Karpas-422 (cell line): Measurements from ENCODE around the gene DND1. TPM values are rescaled to one million over a fixed set of nuclear protein-coding genes. Genes with fewer than 3 reads are reported as not detected.
"Not testable (repeated sequence)": the region's sequence is repeated elsewhere in the genome, so short reads cannot be mapped to it uniquely, and the experiment has no call there.

Experiments used
- DNase-seq: peaks from one replicate; pipeline ENCODE4 v3.0.0-alpha.2; 2015
- H2AFZ ChIP-seq: fragments of 200-600 bp; sonication (generic); 2 replicates; pipeline ENCODE4 v1.6.1; 2014; ENCODE audit warnings: antibody characterized with exemption, low read length, mixed read lengths
- H3K27ac ChIP-seq: fragments of 200-600 bp; sonication (generic); 2 replicates; pipeline ENCODE4 v1.5.1; 2014; ENCODE audit warnings: mild to moderate bottlenecking, low read length, moderate library complexity
- H3K27me3 ChIP-seq: fragments of 200-600 bp; sonication (generic); 2 replicates; pipeline ENCODE4 v1.6.1; 2014; ENCODE audit warnings: low read length, mixed read lengths
- H3K36me3 ChIP-seq: fragments of 200-600 bp; sonication (generic); 2 replicates; pipeline ENCODE4 v1.6.1; 2014; ENCODE audit warnings: low read length, mixed read lengths; ENCODE audit not compliant: insufficient read depth
- H3K4me1 ChIP-seq: fragments of 200-600 bp; sonication (generic); 2 replicates; pipeline ENCODE4 v1.6.1; 2014; ENCODE audit warnings: mild to moderate bottlenecking, low read length, mixed read lengths
- H3K4me2 ChIP-seq: fragments of 200-600 bp; sonication (generic); 2 replicates; pipeline ENCODE4 v1.6.1; 2014; ENCODE audit warnings: low read length, low read depth, mild to moderate bottlenecking; ENCODE audit not compliant: poor library complexity, severe bottlenecking
- H3K4me3 ChIP-seq: fragments of 200-600 bp; sonication (generic); 2 replicates; pipeline ENCODE4 v1.5.1; 2014; ENCODE audit warnings: mild to moderate bottlenecking, antibody characterized with exemption, low read length, mixed read lengths
- H3K79me2 ChIP-seq: fragments of 200-600 bp; sonication (generic); 2 replicates; pipeline ENCODE4 v1.6.1; 2014; ENCODE audit warnings: mild to moderate bottlenecking, low read length, mixed read lengths
- H3K9ac ChIP-seq: fragments of 200-600 bp; sonication (generic); 2 replicates; pipeline ENCODE4 v1.6.0; 2014; ENCODE audit warnings: low read length
- H3K9me2 ChIP-seq: fragments of 200-600 bp; sonication (generic), shearing (Covaris generic); replicated peaks from 2 replicates; pipeline ENCODE4 v1.6.0; 2014; ENCODE audit warnings: mild to moderate bottlenecking, low read length, moderate library complexity; ENCODE audit not compliant: insufficient read depth
- H3K9me3 ChIP-seq: fragments of 300-700, 200-600 bp; sonication (generic); 2 replicates; pipeline ENCODE4 v1.6.1; 2014; ENCODE audit warnings: low read length, mixed read lengths
- H4K20me1 ChIP-seq: fragments of 200-600 bp; sonication (generic); 2 replicates; pipeline ENCODE4 v1.6.1; 2014; ENCODE audit warnings: mild to moderate bottlenecking, antibody characterized with exemption, low read length, low read depth; ENCODE audit not compliant: insufficient read depth
- total RNA-seq: library from RNA; depleted of rRNA; stranded (reverse); fragments of >200 nt; shearing (Covaris generic); gene quantifications from 2 replicates; pipeline ENCODE4 v1.2.3, GENCODE V29; 2014; ENCODE audit warnings: low replicate concordance

The DND1 gene
- total RNA-seq, 1 experiment from 2014 or later: 0.71 TPM

DNA sequence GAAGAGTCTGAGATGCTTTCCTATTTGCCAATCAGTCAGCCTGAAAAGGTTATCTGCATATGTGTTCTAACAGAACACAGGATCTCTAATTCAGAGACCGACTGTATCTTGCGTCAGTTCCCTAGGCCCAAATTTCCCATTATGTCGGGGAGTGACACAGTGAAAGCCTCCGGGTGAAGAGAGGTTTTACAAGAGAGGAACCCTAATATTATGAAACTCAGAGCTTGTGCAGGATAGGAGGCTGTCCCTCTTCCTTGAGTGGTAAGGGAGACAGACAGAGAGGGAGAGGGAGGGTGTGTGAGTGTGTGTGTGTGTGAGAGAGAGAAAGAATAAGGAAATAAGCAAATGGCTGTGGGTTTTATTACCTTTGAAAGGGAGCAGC lies 42.3 kb downstream of the DND1 start:
- Histone ChIP-seq H3K9me2 (no peaks in the 10 kb centered on the region), H3K4me3 (no peak overlapping the region), H3K4me2 (no peak overlapping the region)

DNA sequence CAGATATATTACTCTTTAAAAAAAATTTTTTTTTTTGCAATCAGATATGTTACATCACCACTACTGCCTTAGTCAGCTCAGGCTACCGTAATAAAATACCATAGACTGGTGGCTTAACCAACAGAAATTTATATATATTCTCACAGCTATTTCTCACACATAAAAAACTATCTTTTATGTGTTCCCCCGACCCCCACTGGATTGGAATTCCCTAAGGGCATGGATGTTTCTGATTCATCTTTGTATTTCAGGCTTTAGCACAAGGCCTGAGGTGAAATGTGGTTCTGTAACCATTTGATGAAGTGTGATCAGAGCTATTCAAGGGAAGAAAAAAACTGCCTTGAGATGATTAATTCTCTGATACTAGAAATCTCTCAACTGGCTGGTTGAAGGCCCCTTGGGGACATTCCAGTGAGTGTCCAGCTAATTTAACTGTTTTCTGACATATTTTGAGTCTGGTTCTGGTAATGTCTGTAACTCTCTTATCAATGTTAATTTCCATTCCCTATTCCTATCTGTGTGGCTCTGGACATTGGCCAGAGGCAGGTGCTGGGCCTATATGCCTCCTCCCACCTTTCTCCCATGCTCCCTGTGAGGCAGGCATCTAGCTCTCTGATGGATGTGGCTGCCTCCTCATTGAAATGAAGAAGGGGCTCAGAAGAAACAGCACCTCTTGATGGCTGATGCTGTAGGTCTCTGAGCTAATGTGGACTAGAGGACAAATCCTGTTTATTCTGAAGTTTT lies 42.9 kb downstream of the DND1 start:
- Histone ChIP-seq H2AFZ (no peak overlapping the region), H3K27ac (no peak overlapping the region), H3K9me2 (no peaks in the 10 kb centered on the region), H3K4me2 (no peak overlapping the region), H3K9ac (no peak overlapping the region), H3K4me1 (no peaks in the 10 kb centered on the region), H4K20me1 (no peaks in the 10 kb centered on the region), H3K4me3 (no peak overlapping the region), H3K79me2 (no peaks in the 10 kb centered on the region), H3K27me3 (0 out of 2 replicates have a peak, but pooled peaks cover 2% of the 10 kb centered on the region), H3K9me3 (peaks cover 4% of the 10 kb centered on the region; the same call in 1 of the 2 replicates), H3K36me3 (no peaks in the 10 kb centered on the region)
- DNase-seq: no peak

More for the DNA sequence above, 42.3 kb downstream of the DND1 start:
- no peaks in the 10 kb centered on the region for H3K4me1 ChIP-seq
- H4K20me1 ChIP-seq: no peaks in the 10 kb centered on the region
- H2AFZ ChIP-seq: no peak overlapping the region
- H3K9me3 ChIP-seq: peaks cover 4% of the 10 kb centered on the region; the same call in 1 of the 2 replicates
- no peak overlapping the region for H3K9ac ChIP-seq
- H3K27me3 ChIP-seq: 0 out of 2 replicates have a peak, but pooled peaks cover 2% of the 10 kb centered on the region
- H3K79me2 ChIP-seq: no peaks in the 10 kb centered on the region
- DNase-seq: no peak
- H3K36me3 ChIP-seq: no peaks in the 10 kb centered on the region
- no peak overlapping the region for H3K27ac ChIP-seq

- Histone ChIP-seq H2AFZ (no peak overlapping the region), H3K36me3 (no peaks in the 10 kb centered on the region), H3K9me2 (no peaks in the 10 kb centered on the region), H3K27ac (no peak overlapping the region), H3K9me3 (peaks cover 4% of the 10 kb centered on the region; the same call in 1 of the 2 replicates), H4K20me1 (no peaks in the 10 kb centered on the region), H3K4me2 (no peak overlapping the region), H3K9ac (no peak overlapping the region), H3K4me1 (no peaks in the 10 kb centered on the region), H3K4me3 (no peak overlapping the region), H3K27me3 (0 out of 2 replicates have a peak, but pooled peaks cover 2% of the 10 kb centered on the region), H3K79me2 (no peaks in the 10 kb centered on the region)
- no peak for DNase-seq
Measured at GRCh38 chr5:140628711-140629110, 44.7 kb downstream of the DND1 start.

DNA sequence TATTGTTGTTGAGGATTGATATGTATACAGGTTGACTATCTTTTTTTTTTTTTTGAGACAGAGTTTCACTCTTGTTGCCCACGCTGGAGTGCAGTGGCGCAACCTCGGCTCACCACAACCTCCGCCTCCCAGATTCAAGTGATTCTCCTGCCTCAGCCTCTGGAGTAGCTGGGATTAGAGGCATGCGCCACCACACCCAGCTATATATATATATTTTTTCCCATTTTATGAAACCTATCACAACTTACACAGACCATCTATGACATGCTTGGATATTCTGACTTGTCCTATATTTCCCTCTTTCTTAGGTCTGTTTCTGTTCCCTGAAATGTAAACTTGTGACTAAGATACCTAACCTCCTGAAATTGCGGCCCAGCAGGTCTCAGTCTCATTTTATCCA lies 45.4 kb downstream of the DND1 start:
- Histone ChIP-seq H3K27me3 (0 out of 2 replicates have a peak, but pooled peaks cover 2% of the 10 kb centered on the region), H4K20me1 (no peaks in the 10 kb centered on the region), H3K9me3 (peaks cover 4% of the 10 kb centered on the region; the same call in 1 of the 2 replicates), H3K36me3 (no peaks in the 10 kb centered on the region), H3K4me2 (no peak overlapping the region), H3K9me2 (no peaks in the 10 kb centered on the region), H3K79me2 (no peaks in the 10 kb centered on the region), H2AFZ (no peak overlapping the region), H3K9ac (no peak overlapping the region), H3K4me3 (no peak overlapping the region), H3K27ac (no peak overlapping the region), H3K4me1 (no peaks in the 10 kb centered on the region)
- DNase-seq: no peak

DNA sequence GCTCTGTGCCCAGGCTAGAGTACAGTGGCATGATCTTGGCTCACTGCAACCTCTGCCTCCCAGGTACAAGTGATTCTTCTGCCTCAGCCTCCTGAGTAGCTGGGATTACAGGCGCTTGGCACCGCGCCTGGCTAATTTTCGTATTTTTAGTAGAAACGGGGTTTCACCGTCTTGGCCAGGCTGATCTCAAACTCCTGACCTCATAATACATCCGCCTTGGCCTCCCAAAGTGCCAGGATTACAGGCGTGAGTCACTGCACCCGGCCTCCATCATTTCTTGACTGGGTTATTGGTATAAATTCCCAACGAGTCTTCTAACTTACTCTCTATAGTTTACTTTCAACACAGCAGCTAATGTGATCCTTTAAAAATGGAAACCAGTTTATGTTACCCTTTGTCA lies 48.5 kb downstream of the DND1 start:
- not testable (repeated sequence) for H2AFZ ChIP-seq, H3K4me1 ChIP-seq, H4K20me1 ChIP-seq, H3K79me2 ChIP-seq, H3K36me3 ChIP-seq, H3K27me3 ChIP-seq, H3K9ac ChIP-seq, DNase-seq, H3K27ac ChIP-seq, H3K9me3 ChIP-seq, H3K9me2 ChIP-seq, H3K4me3 ChIP-seq, H3K4me2 ChIP-seq

DNA sequence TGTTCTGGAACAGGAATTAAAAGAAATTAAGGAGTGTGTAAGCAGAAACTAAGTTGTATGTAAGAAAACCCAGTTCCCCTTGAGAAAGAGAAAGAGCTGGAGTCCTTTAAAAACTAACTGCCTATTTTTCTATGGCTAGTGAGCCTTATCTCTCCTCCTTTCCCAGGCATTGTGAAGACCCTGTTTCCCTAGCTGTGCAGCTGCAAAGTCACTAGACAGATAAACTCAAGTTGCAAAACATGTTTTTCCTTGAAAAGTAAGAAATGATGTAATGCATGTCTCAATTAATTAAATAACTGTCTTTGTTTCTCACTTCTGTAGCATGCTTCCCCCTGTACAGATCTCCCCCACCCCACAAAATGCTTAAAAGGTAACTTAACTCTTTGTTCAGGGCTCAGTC lies 50.3 kb downstream of the DND1 start:
- not testable (repeated sequence) for H4K20me1 ChIP-seq, H3K36me3 ChIP-seq, DNase-seq, H3K27me3 ChIP-seq, H3K9me2 ChIP-seq, H3K79me2 ChIP-seq, H3K4me3 ChIP-seq, H2AFZ ChIP-seq, H3K27ac ChIP-seq, H3K9ac ChIP-seq, H3K4me2 ChIP-seq, H3K4me1 ChIP-seq, H3K9me3 ChIP-seq

- Histone ChIP-seq H3K27ac (no peak overlapping the region), H3K79me2 (no peaks in the 10 kb centered on the region), H4K20me1 (no peaks in the 10 kb centered on the region), H3K36me3 (no peaks in the 10 kb centered on the region), H3K27me3 (0 out of 2 replicates have a peak, but pooled peaks cover 2% of the 10 kb centered on the region), H3K4me2 (no peak overlapping the region), H3K9me3 (no peaks in the 10 kb centered on the region), H3K9ac (no peak overlapping the region), H3K4me1 (no peaks in the 10 kb centered on the region), H2AFZ (no peak overlapping the region), H3K4me3 (no peak overlapping the region), H3K9me2 (no peaks in the 10 kb centered on the region)
- no peak for DNase-seq
Measured at GRCh38 chr5:140622301-140622700, 51.1 kb downstream of the DND1 start.
